ENCODE measurements around the gene PRKN. TPM values are rescaled to one million over a fixed set of nuclear protein-coding genes. Genes with fewer than 3 reads are reported as not detected.
A peak's percentile ranks its signal among the peaks of the same experiment; 100 is the strongest.

The PRKN gene
- total RNA-seq, 1 donor from 2014 or later, result 0.79 TPM

- Histone ChIP-seq H3K4me3 (ENCODE audit: low read depth, low read length) (no peak overlapping the region), H3K36me3 (ENCODE audit: control insufficient read depth, insufficient read depth, low read length) (no peaks in the 10 kb centered on the region), H3K27me3 (ENCODE audit: control insufficient read depth, insufficient read depth, low read length) (no peaks in the 10 kb centered on the region)
- no peak for TF ChIP-seq CTCF (IDR thresholded peaks at IDR 0.05; ENCODE audit: insufficient read depth, low read length, severe bottlenecking)
- DNase-seq (ENCODE audit: low read depth), result no peak
- FAIRE-seq, result no peak
These were observed 540.2 kb downstream of the PRKN start for GRCh38 chr6:162187168-162187935.

GRCh38 chr6:162184465-162184864 is 543.1 kb downstream of the PRKN start:
- H3K36me3 ChIP-seq (ENCODE audit: control insufficient read depth, insufficient read depth, low read length), result no peaks in the 10 kb centered on the region
- H3K4me3 ChIP-seq (ENCODE audit: low read depth, low read length), result no peak overlapping the region
- FAIRE-seq (no peak), DNase-seq (ENCODE audit: low read depth) (no peak)
- no peaks in the 10 kb centered on the region for H3K27me3 ChIP-seq (ENCODE audit: control insufficient read depth, insufficient read depth, low read length)
- TF ChIP-seq CTCF (IDR thresholded peaks at IDR 0.05; ENCODE audit: insufficient read depth, low read length, severe bottlenecking), result no peak

GRCh38 chr6:162181741-162182401 is 545.7 kb downstream of the PRKN start:
- DNase-seq (ENCODE audit: low read depth), result peak; percentile 44
- no peak overlapping the region for H3K4me3 ChIP-seq (ENCODE audit: low read depth, low read length)

GRCh38 chr6:162181111-162181510 is 546.5 kb downstream of the PRKN start:
- DNase-seq (ENCODE audit: low read depth), result no peak
- no peak for FAIRE-seq
- no peaks in the 10 kb centered on the region for H3K27me3 ChIP-seq (ENCODE audit: control insufficient read depth, insufficient read depth, low read length)
- no peak for TF ChIP-seq CTCF (IDR thresholded peaks at IDR 0.05; ENCODE audit: insufficient read depth, low read length, severe bottlenecking)
- H3K36me3 ChIP-seq (ENCODE audit: control insufficient read depth, insufficient read depth, low read length), result no peaks in the 10 kb centered on the region
- H3K4me3 ChIP-seq (ENCODE audit: low read depth, low read length), result no peak overlapping the region

More at GRCh38 chr6:162181741-162182401, 545.7 kb downstream of the PRKN start:
- no peaks in the 10 kb centered on the region for H3K27me3 ChIP-seq (ENCODE audit: control insufficient read depth, insufficient read depth, low read length)
- FAIRE-seq, result no peak
- no peaks in the 10 kb centered on the region for H3K36me3 ChIP-seq (ENCODE audit: control insufficient read depth, insufficient read depth, low read length)
- TF ChIP-seq CTCF (IDR thresholded peaks at IDR 0.05; ENCODE audit: insufficient read depth, low read length, severe bottlenecking), result no peak

GRCh38 chr6:162179196-162179951 is 548.2 kb downstream of the PRKN start:
- Histone ChIP-seq H3K27me3 (ENCODE audit: control insufficient read depth, insufficient read depth, low read length) (no peaks in the 10 kb centered on the region), H3K36me3 (ENCODE audit: control insufficient read depth, insufficient read depth, low read length) (no peaks in the 10 kb centered on the region), H3K4me3 (ENCODE audit: low read depth, low read length) (no peak overlapping the region)
- FAIRE-seq, result no peak
- TF ChIP-seq CTCF (IDR thresholded peaks at IDR 0.05; ENCODE audit: insufficient read depth, low read length, severe bottlenecking), result no peak
- DNase-seq (ENCODE audit: low read depth), result no peak

All from bronchial epithelial cell (primary cell).